HCT116 (cell line): ENCODE data around the gene EML3. TPM values are rescaled to one million over a fixed set of nuclear protein-coding genes. Genes with fewer than 3 reads are reported as not detected.

Experiments
- ATAC-seq: fragments of 200-7000 bp; cut with Tn5 transposase; 2 replicates; pipeline ENCODE4 v1.9.1; 2020; ENCODE audit warnings: mild to moderate bottlenecking, moderate library complexity
- BruUV-seq: library from RNA; stranded (reverse); fragments of 400-500 nt; replicated peaks from 2 replicates; lab custom pipeline; 2021; lab: Mats Ljungman, UMichigan
- CTCF ChIA-PET: fragments of 300-600 bp; sonication (Branson Sonifier 250); formaldehyde crosslinking; loops from one replicate; lab custom pipeline; 2021; ENCODE audit warnings: antibody characterized with exemption; lab: Charles Lee
- POLR2A ChIA-PET: fragments of 300-600, 350-600 bp; sonication (Branson Sonifier 250); formaldehyde crosslinking; loops from one replicate; lab custom pipeline; 2021; ENCODE audit warnings: antibody characterized with exemption; lab: Charles Lee
- RAD21 ChIA-PET, 2 experiments: fragments of 300-600 bp; sonication (Branson Sonifier 250); formaldehyde crosslinking; loops; one replicate each; lab custom pipeline; 2023; ENCODE audit warnings: low total read pairs in 2 of 2; ENCODE audit not compliant: uncharacterized antibody in 2 of 2, unreplicated experiment in 2 of 2, low non-redundant PET in 1 of 2; lab: Charles Lee
- DNase-seq: peaks from one replicate; pipeline ENCODE4 v3.0.0-alpha.2; 2010; ENCODE audit warnings: low read depth, low spot score
- H2AFZ ChIP-seq: fragments of 200-600 bp; shearing (Covaris generic), sonication (generic); 2 replicates; pipeline ENCODE4 v1.6.1; 2017; ENCODE audit warnings: low read depth, mixed run types, mixed read lengths, antibody characterized with exemption, low read length; ENCODE audit not compliant: poor library complexity, severe bottlenecking
- H3K27ac ChIP-seq: 2 replicates; pipeline ENCODE4 v1.5.1; 2012; ENCODE audit warnings: low read depth, low read length
- H3K27me3 ChIP-seq: fragments of 200-600 bp; sonication (generic); 2 replicates; pipeline ENCODE4 v1.6.1; 2016; ENCODE audit warnings: mixed run types, low read length, mixed read lengths; ENCODE audit not compliant: insufficient read depth
- H3K36me3 ChIP-seq, 2 experiments: fragments of 200-500 bp in 1 of 2; fragments of 200-600 bp in 1 of 2; sonication (Bioruptor generic) in 1 of 2; sonication (generic) in 1 of 2; 2 replicates each; pipeline versions ENCODE4 v1.5.1 to v1.6.1; 2014 to 2016; ENCODE audit warnings: low read length in 2 of 2, inconsistent platforms in 1 of 2, mixed read lengths in 1 of 2, mixed run types in 1 of 2; ENCODE audit not compliant: insufficient read depth in 2 of 2, control insufficient read depth in 1 of 2
- H3K4me1 ChIP-seq, 2 experiments: fragments of 200-600 bp in 1 of 2; sonication (generic) in 1 of 2; 2 replicates each; pipeline versions ENCODE4 v1.5.1 to v1.6.1; 2012 to 2017; ENCODE audit warnings: low read length in 2 of 2, inconsistent platforms in 1 of 2, mild to moderate bottlenecking in 1 of 2, mixed read lengths in 1 of 2, mixed run types in 1 of 2, moderate library complexity in 1 of 2; ENCODE audit not compliant: insufficient read depth in 2 of 2, control insufficient read depth in 1 of 2
- H3K4me2 ChIP-seq: fragments of 200-600 bp; sonication (generic); 2 replicates; pipeline ENCODE4 v1.6.1; 2017; ENCODE audit warnings: mixed run types, low read length, mixed read lengths
- H3K4me3 ChIP-seq, 2 experiments: fragments of 200-600 bp in 1 of 2; sonication (generic) in 1 of 2; replicated peaks in 1 of 2; 2 replicates each; pipeline ENCODE4 v1.5.1; 2011 to 2016; ENCODE audit warnings: low read length in 2 of 2, control low read depth in 1 of 2, low read depth in 1 of 2, mild to moderate bottlenecking in 1 of 2, mixed read lengths in 1 of 2, mixed run types in 1 of 2
- H3K79me2 ChIP-seq: fragments of 200-600 bp; sonication (generic); 2 replicates; pipeline ENCODE4 v1.6.1; 2017; ENCODE audit warnings: mild to moderate bottlenecking, mixed run types, low read length, moderate library complexity, mixed read lengths; ENCODE audit not compliant: insufficient read depth
- H3K9ac ChIP-seq: fragments of 200-600 bp; sonication (generic); 2 replicates; pipeline ENCODE4 v1.6.1; 2016; ENCODE audit warnings: low read length, mixed read lengths
- H3K9me2 ChIP-seq: fragments of 200-600 bp; sonication (generic), shearing (Covaris generic); 2 replicates; pipeline ENCODE4 v1.6.1; 2017; ENCODE audit warnings: mixed run types, mild to moderate bottlenecking, moderate library complexity; ENCODE audit not compliant: insufficient read depth
- H3K9me3 ChIP-seq, 2 experiments: fragments of 200-500 bp in 1 of 2; fragments of 200-600 bp in 1 of 2; sonication (Bioruptor generic) in 1 of 2; sonication (generic) in 1 of 2; 2 replicates each; pipeline ENCODE4 v1.6.1; 2014 to 2017; ENCODE audit warnings: low read length in 2 of 2, mixed read lengths in 2 of 2, inconsistent platforms in 1 of 2, low read depth in 1 of 2, mild to moderate bottlenecking in 1 of 2, mixed run types in 1 of 2, moderate library complexity in 1 of 2; ENCODE audit not compliant: control insufficient read depth in 1 of 2, insufficient read depth in 1 of 2
- H4K20me1 ChIP-seq: fragments of 200-600 bp; sonication (generic), shearing (Covaris generic); 2 replicates; pipeline ENCODE4 v1.6.1; 2017; ENCODE audit warnings: mixed run types, mild to moderate bottlenecking, moderate library complexity; ENCODE audit not compliant: insufficient read depth
- CEBPB ChIP-seq: IDR thresholded peaks from 2 replicates; pipeline ENCODE4 v1.6.1; 2012; ENCODE audit warnings: low read depth
- ELF1 ChIP-seq: IDR thresholded peaks from 2 replicates; pipeline ENCODE4 v1.6.1; 2012; ENCODE audit warnings: low read depth, borderline replicate concordance
- EZH2 ChIP-seq: fragments of 200-600 bp; sonication (generic); IDR thresholded peaks from 2 replicates; pipeline ENCODE4 v1.6.1; 2017; ENCODE audit warnings: antibody characterized with exemption, mixed run types
- FOSL1 ChIP-seq: IDR thresholded peaks from 2 replicates; pipeline ENCODE4 v1.6.1; 2012; ENCODE audit warnings: low read depth
- JUND ChIP-seq: IDR thresholded peaks from 2 replicates; pipeline ENCODE4 v1.6.1; 2012
- POLR2A ChIP-seq: IDR thresholded peaks from 2 replicates; pipeline ENCODE4 v1.7.0; 2011; ENCODE audit warnings: borderline replicate concordance; ENCODE audit not compliant: insufficient read depth, insufficient read length; ENCODE audit errors: extremely low read depth
- POLR2AphosphoS5 ChIP-seq: IDR thresholded peaks from 2 replicates; pipeline ENCODE4 v1.6.1; 2011; ENCODE audit warnings: mild to moderate bottlenecking, low read depth, low read length, moderate library complexity
- SIN3A ChIP-seq: IDR thresholded peaks from 2 replicates; pipeline ENCODE4 v1.6.1; 2012; ENCODE audit warnings: low read depth
- SRF ChIP-seq: IDR thresholded peaks from 2 replicates; pipeline ENCODE4 v1.6.1; 2012; ENCODE audit warnings: low read depth
- TCF7L2 ChIP-seq: IDR thresholded peaks from 2 replicates; pipeline ENCODE4 v1.7.0; 2011; ENCODE audit warnings: borderline replicate concordance, inconsistent platforms; ENCODE audit not compliant: insufficient read depth, insufficient read length; ENCODE audit errors: extremely low read depth
- YY1 ChIP-seq: IDR thresholded peaks from 2 replicates; pipeline ENCODE4 v1.6.1; 2011; ENCODE audit warnings: low read length, low read depth, moderate library complexity, mild to moderate bottlenecking; ENCODE audit not compliant: insufficient replicate concordance; ENCODE audit errors: extremely low read depth
- ZNF274 ChIP-seq: fragments of 200-500 bp; sonication (Bioruptor generic); IDR thresholded peaks from 2 replicates; pipeline ENCODE4 v1.6.1; 2014; ENCODE audit warnings: mild to moderate bottlenecking, low read depth, low read length, inconsistent platforms
- intact Hi-C: fragments of 100-400 bp; cut with micrococcal nuclease; formaldehyde crosslinking; loops from 2 replicates; pipeline ENCODE4 v1.10.0; 2022
- total RNA-seq: library from RNA; stranded (reverse); gene quantifications from one replicate; pipeline ENCODE4 v1.2.1, GENCODE V29; 2021; ENCODE audit not compliant: unreplicated experiment
- TF ChIP-seq, protein P1 (sequence below): IDR thresholded peaks from 2 replicates; pipeline ENCODE4 v1.6.1; 2012

The EML3 gene
- total RNA-seq, 1 experiment from 2014 or later, result 124 TPM

DNA sequence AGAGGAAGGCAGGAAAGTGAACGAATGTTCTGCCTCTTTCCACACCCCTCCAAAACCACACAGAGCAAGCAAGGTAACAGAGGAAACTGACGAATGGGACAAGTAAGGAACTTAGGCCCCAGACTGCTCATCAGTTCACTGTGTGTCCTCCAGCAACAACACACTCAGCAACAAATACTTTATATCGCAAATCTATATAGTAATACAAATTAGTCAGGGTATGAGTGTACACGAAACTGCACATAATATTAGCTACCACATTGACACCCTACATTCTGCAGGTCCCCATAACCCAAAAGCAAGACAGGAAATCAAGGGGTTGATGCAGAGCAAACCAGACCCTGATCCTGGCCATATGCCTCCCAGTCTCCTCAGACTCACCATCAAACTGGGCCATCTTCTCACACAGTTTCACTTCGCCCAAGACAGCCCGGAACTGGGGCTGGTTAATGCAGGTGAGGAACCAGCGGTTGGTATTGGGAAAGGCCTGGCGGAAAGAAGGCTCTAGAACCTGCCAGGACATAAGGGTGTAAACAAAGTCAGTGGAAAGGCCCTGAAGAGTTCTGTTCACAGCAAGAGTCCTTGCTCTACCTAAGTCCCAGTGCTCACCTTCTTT, 45.4 kb downstream of the EML3 start:
- POLR2A ChIA-PET, result interaction anchor here (1.2 to 1.3 kb wide), 2 partner anchors 8 to 28 kb away, joined by 3 to 4 read pairs; no protein-coding TSS in a partner anchor
- H3K27me3 ChIP-seq, result no peaks in the 10 kb centered on the region
- H3K9ac ChIP-seq, result no peak overlapping the region
- H3K9me3 ChIP-seq, result no peaks in the 10 kb centered on the region
- RAD21 ChIA-PET, result no interaction called here
- no TSS peak for BruUV-seq
- H3K9me2 ChIP-seq, result no peaks in the 10 kb centered on the region
- H3K36me3 ChIP-seq, result peaks cover 63 to 82% of the 10 kb centered on the region in 2 experiments
- no peak for DNase-seq
- CTCF ChIA-PET, result no interaction called here
- peaks cover 31% of the 10 kb centered on the region; the same call in 1 of the 2 replicates for H4K20me1 ChIP-seq
- H3K4me3 ChIP-seq, result no peak overlapping the region
- intact Hi-C loops, result no loop called here
- H3K79me2 ChIP-seq, result peaks cover 99% of the 10 kb centered on the region
- no peak for ATAC-seq
- H3K4me2 ChIP-seq, result no peak overlapping the region
- no peak overlapping the region for H3K27ac ChIP-seq
- H3K4me1 ChIP-seq, result peaks cover 16 to 57% of the 10 kb centered on the region in 2 experiments; a peak in 3 of 4 replicates
- no peak overlapping the region for H2AFZ ChIP-seq
- TF ChIP-seq JUND (no peak), TCF7L2 (no peak), FOSL1 (no peak), POLR2A (no peak), SIN3A (no peak), YY1 (no peak), EZH2 (no peak), POLR2AphosphoS5 (no peak), ELF1 (no peak), ZNF274 (no peak), CEBPB (no peak), SRF (no peak)
- TF ChIP-seq, protein P1, sequence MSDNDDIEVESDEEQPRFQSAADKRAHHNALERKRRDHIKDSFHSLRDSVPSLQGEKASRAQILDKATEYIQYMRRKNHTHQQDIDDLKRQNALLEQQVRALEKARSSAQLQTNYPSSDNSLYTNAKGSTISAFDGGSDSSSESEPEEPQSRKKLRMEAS, result no peak
- TF ChIP-seq, all 23 proteins: peak for 0
